CD8-positive, alpha-beta memory T cell (primary cell): Measurements from ENCODE around the gene PKP1. TPM values are rescaled to one million over a fixed set of nuclear protein-coding genes. Genes with fewer than 3 reads are reported as not detected.
"Not testable (repeated sequence)": the region's sequence is repeated elsewhere in the genome, so short reads cannot be mapped to it uniquely, and the experiment has no call there.

Source experiments
- CTCF ChIA-PET: fragments of 350-600 bp; sonication (Branson Sonifier 250); formaldehyde crosslinking; loops from one replicate; lab custom pipeline; 2021; ENCODE audit warnings: antibody characterized with exemption; lab: Charles Lee
- POLR2A ChIA-PET: fragments of 350-600 bp; sonication (Branson Sonifier 250); formaldehyde crosslinking; loops from one replicate; lab custom pipeline; 2021; ENCODE audit warnings: antibody characterized with exemption; lab: Charles Lee
- DNase-seq, 5 donors: peaks; one replicate each; pipeline versions ENCODE4 v3.0.0 to v3.0.0-alpha.2; 2020 to 2022; ENCODE audit warnings: mixed read lengths in 1 of 5
- H3K27ac ChIP-seq: one replicate; pipeline ENCODE4 v1.7.0; 2013; ENCODE audit warnings: low read depth, mild to moderate bottlenecking, low read length, moderate library complexity
- H3K27me3 ChIP-seq: 2 replicates; pipeline ENCODE4 v1.7.0; 2013; ENCODE audit warnings: low read length, mild to moderate bottlenecking; ENCODE audit not compliant: insufficient read depth, poor library complexity, severe bottlenecking
- H3K36me3 ChIP-seq: 2 replicates; pipeline ENCODE4 v1.7.0; 2013; ENCODE audit warnings: mild to moderate bottlenecking, low read length, moderate library complexity; ENCODE audit not compliant: insufficient read depth
- H3K4me1 ChIP-seq: 2 replicates; pipeline ENCODE4 v1.7.0; 2013; ENCODE audit warnings: mild to moderate bottlenecking, low read length, moderate library complexity; ENCODE audit not compliant: insufficient read depth
- H3K4me3 ChIP-seq: 2 replicates; pipeline ENCODE4 v1.7.0; 2013; ENCODE audit warnings: mild to moderate bottlenecking, low read length
- H3K9me3 ChIP-seq: 2 replicates; pipeline ENCODE4 v1.7.0; 2013; ENCODE audit warnings: mild to moderate bottlenecking, low read length
- H3K27ac Mint-ChIP-seq, 8 donors: one replicate each; pipeline ENCODE4 v1.8.0; 2020 to 2021; ENCODE audit warnings: mixed read lengths in 8 of 8, mild to moderate bottlenecking in 6 of 8, inconsistent platforms in 3 of 8, moderate library complexity in 3 of 8
- H3K27me3 Mint-ChIP-seq, 2 donors: one replicate each; pipeline ENCODE4 v1.8.0; 2020 to 2021; ENCODE audit warnings: mixed read lengths in 2 of 2, mild to moderate bottlenecking in 1 of 2, moderate library complexity in 1 of 2
- H3K36me3 Mint-ChIP-seq, 3 donors: one replicate each; pipeline ENCODE4 v1.8.0; 2020 to 2021; ENCODE audit warnings: mixed read lengths in 3 of 3, inconsistent platforms in 1 of 3, mild to moderate bottlenecking in 1 of 3
- H3K4me1 Mint-ChIP-seq, 3 donors: one replicate each; pipeline ENCODE4 v1.8.0; 2020 to 2021; ENCODE audit warnings: mixed read lengths in 3 of 3, inconsistent platforms in 1 of 3, mild to moderate bottlenecking in 1 of 3
- H3K4me3 Mint-ChIP-seq, 7 donors: one replicate each; pipeline ENCODE4 v1.8.0; 2020 to 2021; ENCODE audit warnings: mixed read lengths in 7 of 7, mild to moderate bottlenecking in 6 of 7, moderate library complexity in 4 of 7, inconsistent platforms in 2 of 7
- H3K9me3 Mint-ChIP-seq, 5 donors: one replicate each; pipeline ENCODE4 v1.8.0; 2020 to 2022; ENCODE audit warnings: mixed read lengths in 5 of 5, mild to moderate bottlenecking in 3 of 5, moderate library complexity in 2 of 5, inconsistent platforms in 1 of 5
- polyA plus RNA-seq: library from polyadenylated mRNA; unstranded; fragments of 300-500 nt; fragmentation: Illumina TruSeq; gene quantifications from one replicate; pipeline ENCODE4 v1.2.3, GENCODE V29; 2021
- total RNA-seq, 2 experiments: library from RNA; stranded (reverse); gene quantifications; one replicate each; pipeline ENCODE4 v1.2.3, GENCODE V29; 2021

The PKP1 gene
- total and polyA plus RNA-seq, 3 experiments from 2014 or later = not detected

DNA sequence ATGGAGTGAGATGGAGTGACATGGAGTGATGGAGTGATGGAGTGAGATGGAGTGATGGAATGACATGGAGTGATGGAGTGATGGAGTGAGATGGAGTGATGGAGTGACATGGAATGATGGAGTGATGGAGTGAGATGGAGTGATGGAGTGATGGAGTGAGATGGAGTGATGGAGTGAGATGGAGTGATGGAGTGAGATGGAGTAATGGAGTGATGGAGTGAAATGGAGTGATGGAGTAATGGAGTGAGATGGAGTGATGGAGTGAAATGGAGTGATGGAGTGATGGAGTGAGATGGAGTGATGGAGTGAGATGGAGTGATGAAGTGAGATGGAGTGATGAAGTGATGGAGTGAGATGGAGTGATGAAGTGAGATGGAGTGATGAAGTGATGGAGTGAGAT is 25.2 kb upstream of the PKP1 start:
- H3K27me3 ChIP-seq, H3K27ac Mint-ChIP-seq, CTCF ChIA-PET, H3K9me3 ChIP-seq, POLR2A ChIA-PET, DNase-seq, H3K4me1 ChIP-seq, H3K36me3 Mint-ChIP-seq, H3K4me3 ChIP-seq, H3K9me3 Mint-ChIP-seq, H3K27ac ChIP-seq, H3K36me3 ChIP-seq, H3K4me3 Mint-ChIP-seq, H3K4me1 Mint-ChIP-seq: not testable (repeated sequence)
- H3K27me3 Mint-ChIP-seq = peaks cover 17 to 25% of the 10 kb centered on the region in 2 donors

GRCh38 chr1:201258763-201259230 is 24.5 kb upstream of the PKP1 start:
- H3K4me1 Mint-ChIP-seq = peaks cover 3 to 5% (median 4%) of the 10 kb centered on the region in 3 donors
- H3K9me3 Mint-ChIP-seq = no peaks in the 10 kb centered on the region
- H3K4me1 ChIP-seq = no peaks in the 10 kb centered on the region
- H3K36me3 ChIP-seq = no peaks in the 10 kb centered on the region
- H3K27ac Mint-ChIP-seq = no peak overlapping the region
- no peaks in the 10 kb centered on the region for H3K27me3 ChIP-seq
- no peak overlapping the region for H3K4me3 ChIP-seq
- H3K27me3 Mint-ChIP-seq = peaks cover 20 to 25% of the 10 kb centered on the region in 2 donors
- H3K9me3 ChIP-seq = no peaks in the 10 kb centered on the region
- no peak for DNase-seq
- H3K27ac ChIP-seq = no peak overlapping the region
- no peaks in the 10 kb centered on the region for H3K36me3 Mint-ChIP-seq
- H3K4me3 Mint-ChIP-seq = no peak overlapping the region
- CTCF ChIA-PET = no interaction called here
- POLR2A ChIA-PET = no interaction called here

GRCh38 chr1:201259476-201260235 is 23.6 kb upstream of the PKP1 start:
- Histone ChIP-seq H3K27ac (no peak overlapping the region), H3K4me1 (no peaks in the 10 kb centered on the region), H3K36me3 (no peaks in the 10 kb centered on the region), H3K27me3 (no peaks in the 10 kb centered on the region), H3K9me3 (no peaks in the 10 kb centered on the region), H3K4me3 (no peak overlapping the region)
- H3K27me3 Mint-ChIP-seq = peaks cover 25 to 31% of the 10 kb centered on the region in 2 donors
- H3K4me3 Mint-ChIP-seq = peak overlapping the region in 2 of 7 donors; percentile 40 to 56
- ChIA-PET POLR2A (no interaction called here), CTCF (interaction anchor here (0.6 kb wide), 1 partner anchor 374 kb away, joined by 3 read pairs; no protein-coding TSS in a partner anchor)
- no peaks in the 10 kb centered on the region for H3K36me3 Mint-ChIP-seq
- H3K27ac Mint-ChIP-seq = no peak overlapping the region
- peaks cover 3 to 5% (median 4%) of the 10 kb centered on the region in 3 donors for H3K4me1 Mint-ChIP-seq
- H3K9me3 Mint-ChIP-seq = no peaks in the 10 kb centered on the region
- DNase-seq = no peak

DNA sequence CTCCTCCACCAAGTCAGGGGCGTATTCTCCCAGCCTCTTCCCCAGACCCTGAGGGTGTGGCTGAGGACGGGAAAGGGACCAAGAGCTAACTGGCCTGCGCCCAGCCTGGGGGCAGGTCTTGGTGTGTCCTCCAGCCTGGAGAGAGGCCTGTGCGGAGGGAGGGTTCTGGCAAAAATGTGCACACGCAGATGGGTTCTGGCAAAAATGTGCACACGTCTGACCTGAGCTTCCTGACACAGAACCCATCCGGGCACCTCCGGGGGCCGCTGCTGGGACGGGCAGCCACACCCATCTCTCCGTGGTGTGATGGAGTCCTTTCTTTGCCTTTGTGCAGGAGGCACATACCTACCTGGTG is 23.1 kb upstream of the PKP1 start:
- H3K27ac ChIP-seq = no peak overlapping the region
- peaks cover 3 to 5% (median 4%) of the 10 kb centered on the region in 3 donors for H3K4me1 Mint-ChIP-seq
- no peaks in the 10 kb centered on the region for H3K9me3 Mint-ChIP-seq
- no peaks in the 10 kb centered on the region for H3K27me3 ChIP-seq
- DNase-seq = no peak
- H3K4me3 ChIP-seq = no peak overlapping the region
- H3K4me3 Mint-ChIP-seq = peak overlapping the region in 3 of 7 donors; percentile 10 to 56 (median 19)
- no peaks in the 10 kb centered on the region for H3K4me1 ChIP-seq
- H3K36me3 ChIP-seq = no peaks in the 10 kb centered on the region
- H3K27ac Mint-ChIP-seq = no peak overlapping the region
- POLR2A ChIA-PET = no interaction called here
- no peaks in the 10 kb centered on the region for H3K9me3 ChIP-seq
- no peaks in the 10 kb centered on the region for H3K36me3 Mint-ChIP-seq
- H3K27me3 Mint-ChIP-seq = peaks cover 25 to 32% of the 10 kb centered on the region in 2 donors
- CTCF ChIA-PET = interaction anchor here (0.6 kb wide), 1 partner anchor 373 kb away, joined by 3 read pairs; no protein-coding TSS in a partner anchor

- H3K27ac Mint-ChIP-seq = no peak overlapping the region
- peaks cover 3 to 5% (median 4%) of the 10 kb centered on the region in 3 donors for H3K4me1 Mint-ChIP-seq
- ChIA-PET CTCF (no interaction called here), POLR2A (no interaction called here)
- no peak for DNase-seq
- no peak overlapping the region for H3K4me3 ChIP-seq
- no peaks in the 10 kb centered on the region for H3K27me3 ChIP-seq
- peak overlapping the region in 3 of 7 donors; percentile 10 to 35 (median 19) for H3K4me3 Mint-ChIP-seq
- H3K27me3 Mint-ChIP-seq = peaks cover 25 to 32% of the 10 kb centered on the region in 2 donors
- no peaks in the 10 kb centered on the region for H3K4me1 ChIP-seq
- no peaks in the 10 kb centered on the region for H3K9me3 ChIP-seq
- no peaks in the 10 kb centered on the region for H3K36me3 ChIP-seq
- no peaks in the 10 kb centered on the region for H3K36me3 Mint-ChIP-seq
- H3K27ac ChIP-seq = no peak overlapping the region
- no peaks in the 10 kb centered on the region for H3K9me3 Mint-ChIP-seq
Measured at GRCh38 chr1:201260648-201261311, 22.5 kb upstream of the PKP1 start.

- ChIA-PET POLR2A (no interaction called here), CTCF (no interaction called here)
- H3K27ac ChIP-seq = no peak overlapping the region
- Mint-ChIP-seq H3K27ac (no peak overlapping the region), H3K36me3 (no peaks in the 10 kb centered on the region), H3K4me3 (no peak overlapping the region), H3K4me1 (peaks cover 3 to 5% (median 4%) of the 10 kb centered on the region in 3 donors), H3K9me3 (no peaks in the 10 kb centered on the region), H3K27me3 (peaks cover 25 to 32% of the 10 kb centered on the region in 2 donors)
- no peak for DNase-seq
- peaks cover 4% of the 10 kb centered on the region for H3K27me3 ChIP-seq
- H3K4me1 ChIP-seq = no peaks in the 10 kb centered on the region
- no peak overlapping the region for H3K4me3 ChIP-seq
- no peaks in the 10 kb centered on the region for H3K9me3 ChIP-seq
- no peaks in the 10 kb centered on the region for H3K36me3 ChIP-seq
Measured at GRCh38 chr1:201261771-201262547, 21.3 kb upstream of the PKP1 start.

- no peak overlapping the region for H3K27ac Mint-ChIP-seq
- Histone ChIP-seq H3K27ac (no peak overlapping the region), H3K9me3 (no peaks in the 10 kb centered on the region), H3K4me3 (no peak overlapping the region), H3K36me3 (no peaks in the 10 kb centered on the region), H3K4me1 (no peaks in the 10 kb centered on the region), H3K27me3 (peaks cover 4% of the 10 kb centered on the region)
- H3K4me3 Mint-ChIP-seq = no peak overlapping the region
- H3K9me3 Mint-ChIP-seq = no peaks in the 10 kb centered on the region
- DNase-seq = no peak
- H3K36me3 Mint-ChIP-seq = no peaks in the 10 kb centered on the region
- peaks cover 3 to 5% (median 4%) of the 10 kb centered on the region in 3 donors for H3K4me1 Mint-ChIP-seq
- H3K27me3 Mint-ChIP-seq = peaks cover 26 to 42% of the 10 kb centered on the region in 2 donors
- CTCF ChIA-PET = interaction anchor here (0.8 to 1.2 kb wide), 2 partner anchors 9 to 11 kb away, joined by 3 to 4 read pairs; no protein-coding TSS in a partner anchor
- POLR2A ChIA-PET = no interaction called here
Measured at GRCh38 chr1:201262963-201263608, 20.2 kb upstream of the PKP1 start.
